ENCODE results near the gene GPHN.

DNA sequence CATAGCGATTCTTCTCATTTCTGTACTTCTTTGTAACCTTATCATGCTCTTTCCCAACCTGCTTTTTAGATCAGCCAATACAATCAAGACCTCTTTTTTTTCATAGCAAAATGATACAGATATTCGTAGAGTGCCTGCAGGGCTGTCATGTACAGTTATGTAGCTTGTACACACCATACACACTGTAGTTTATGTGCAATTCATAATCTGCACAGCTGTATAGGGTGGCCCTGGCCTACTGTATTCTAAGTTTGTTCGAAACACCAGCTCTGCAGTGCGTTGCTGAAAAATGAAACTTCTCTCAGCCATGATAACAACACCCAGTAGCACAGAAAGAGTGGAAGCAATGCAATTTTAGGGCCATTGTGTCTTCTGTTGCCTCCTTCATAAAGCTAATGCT is 717.6 kb downstream of the GPHN start:
- TF ChIP-seq, protein P1, sequence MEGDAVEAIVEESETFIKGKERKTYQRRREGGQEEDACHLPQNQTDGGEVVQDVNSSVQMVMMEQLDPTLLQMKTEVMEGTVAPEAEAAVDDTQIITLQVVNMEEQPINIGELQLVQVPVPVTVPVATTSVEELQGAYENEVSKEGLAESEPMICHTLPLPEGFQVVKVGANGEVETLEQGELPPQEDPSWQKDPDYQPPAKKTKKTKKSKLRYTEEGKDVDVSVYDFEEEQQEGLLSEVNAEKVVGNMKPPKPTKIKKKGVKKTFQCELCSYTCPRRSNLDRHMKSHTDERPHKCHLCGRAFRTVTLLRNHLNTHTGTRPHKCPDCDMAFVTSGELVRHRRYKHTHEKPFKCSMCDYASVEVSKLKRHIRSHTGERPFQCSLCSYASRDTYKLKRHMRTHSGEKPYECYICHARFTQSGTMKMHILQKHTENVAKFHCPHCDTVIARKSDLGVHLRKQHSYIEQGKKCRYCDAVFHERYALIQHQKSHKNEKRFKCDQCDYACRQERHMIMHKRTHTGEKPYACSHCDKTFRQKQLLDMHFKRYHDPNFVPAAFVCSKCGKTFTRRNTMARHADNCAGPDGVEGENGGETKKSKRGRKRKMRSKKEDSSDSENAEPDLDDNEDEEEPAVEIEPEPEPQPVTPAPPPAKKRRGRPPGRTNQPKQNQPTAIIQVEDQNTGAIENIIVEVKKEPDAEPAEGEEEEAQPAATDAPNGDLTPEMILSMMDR (IDR thresholded peaks at IDR 0.05), result no peak
- no peak for TF ChIP-seq POLR2A (IDR thresholded peaks at IDR 0.05)

All from upper lobe of left lung (tissue), 4 donors.